Transverse colon (tissue), 4 donors: ENCODE data around the gene ADK. TPM values are rescaled to one million over a fixed set of nuclear protein-coding genes. Genes with fewer than 3 reads are reported as not detected.

Experiments
- DNase-seq: peaks from one replicate; pipeline ENCODE4 v3.0.0-alpha.2; 2019
- H3K27ac ChIP-seq, 4 donors: fragments of 200-600 bp; sonication (generic); 2 replicates each; pipeline ENCODE4 v1.5.1; 2016 to 2018; ENCODE audit warnings: inconsistent platforms in 4 of 4
- H3K27me3 ChIP-seq: fragments of 200-600 bp; sonication (generic); 2 replicates; pipeline ENCODE4 v1.5.1; 2017; ENCODE audit warnings: inconsistent platforms
- H3K36me3 ChIP-seq, 4 donors: fragments of 200-600 bp; sonication (generic); 2 replicates each; pipeline ENCODE4 v1.5.1; 2017 to 2019; ENCODE audit warnings: inconsistent platforms in 4 of 4
- H3K4me1 ChIP-seq, 4 donors: fragments of 200-600 bp; sonication (generic); 2 replicates each; pipeline ENCODE4 v1.5.1; 2017 to 2020; ENCODE audit warnings: inconsistent platforms in 4 of 4
- H3K4me3 ChIP-seq, 4 donors: fragments of 200-600 bp; sonication (generic); 1 replicate in 1 of 4; 2 replicates in 3 of 4; pipeline versions ENCODE4 v1.5.1 to v1.6.1; 2017 to 2019; ENCODE audit warnings: inconsistent platforms in 4 of 4
- H3K9me3 ChIP-seq, 2 donors: fragments of 200-600 bp; sonication (generic); 2 replicates each; pipeline ENCODE4 v1.5.1; 2017 to 2019; ENCODE audit warnings: inconsistent platforms in 2 of 2
- CTCF ChIP-seq, 5 experiments: fragments of 200-600 bp in 3 of 5; fragments of 450-650 bp in 2 of 5; sonication (generic) in 3 of 5; IDR thresholded peaks; 1 replicate in 2 of 5; 2 replicates in 3 of 5; pipeline ENCODE4 v1.5.1; 2016 to 2017; ENCODE audit warnings: antibody characterized with exemption in 5 of 5, inconsistent platforms in 3 of 5, mild to moderate bottlenecking in 2 of 5, moderate library complexity in 1 of 5
- EP300 ChIP-seq: sonication (generic); formaldehyde crosslinking; IDR thresholded peaks from one replicate; pipeline ENCODE4 v1.6.1; 2017; ENCODE audit warnings: antibody characterized with exemption, low read depth
- POLR2A ChIP-seq: fragments of 450-650 bp; IDR thresholded peaks from one replicate; pipeline ENCODE4 v1.6.1; 2016; ENCODE audit warnings: antibody characterized with exemption, mild to moderate bottlenecking, moderate library complexity
- POLR2AphosphoS5 ChIP-seq, 3 donors: sonication (generic); formaldehyde crosslinking; IDR thresholded peaks; one replicate each; pipeline ENCODE4 v1.6.1; 2016; ENCODE audit warnings: antibody characterized with exemption in 3 of 3
- WGBS, 2 donors: methylation state at CpG; one replicate each; pipeline ENCODE4 v1.1.5; 2018; ENCODE audit warnings: low coverage in 1 of 2; 5-methylcytosine and 5-hydroxymethylcytosine counted together
- in situ Hi-C, 4 donors: fragments of 200-750 bp; cut with MboI; loops; one replicate each; pipeline versions ENCODE4 v1.15.0 to v1.15.1; 2017; ENCODE audit warnings: low sequenced_read_pairs in 3 of 4, low pct_ligation_motif_present in 1 of 4, low pct_unique_long_range_greater_than_20kb in 1 of 4
- intact Hi-C: fragments of 100-400 bp; cut with DNase I; formaldehyde crosslinking; loops from one replicate; pipeline ENCODE4 v1.15.1; 2023; ENCODE audit warnings: low total_unique reads
- total RNA-seq, 4 donors: library from RNA; depleted of rRNA; stranded (reverse); fragments of >200 nt; gene quantifications; one replicate each; pipeline ENCODE4 v1.1.0, GENCODE V29; 2016

The ADK gene
- total RNA-seq, 4 donors from 2014 or later, result 6.8 to 25.2 (median 14.8) TPM

GRCh38 chr10:74480778-74481177, 329.8 kb downstream of the ADK start:
- no peak for DNase-seq
- H3K36me3 ChIP-seq, result no peaks in the 10 kb centered on the region
- in situ Hi-C loops (no loop called here), intact Hi-C loops (no loop called here)
- no peaks in the 10 kb centered on the region for H3K9me3 ChIP-seq
- H3K27me3 ChIP-seq, result no peaks in the 10 kb centered on the region
- 93 to 100% methylated on average over 1 of the region's 1 CpG for WGBS, 2 donors
- no peaks in the 10 kb centered on the region for H3K4me1 ChIP-seq
- no peak for TF ChIP-seq POLR2AphosphoS5 (IDR thresholded peaks at IDR 0.05)
- no peak overlapping the region for H3K4me3 ChIP-seq
- H3K27ac ChIP-seq, result no peak overlapping the region

GRCh38 chr10:74483356-74483755, 332.3 kb downstream of the ADK start:
- no peaks in the 10 kb centered on the region for H3K9me3 ChIP-seq
- H3K27ac ChIP-seq, result no peak overlapping the region
- no peaks in the 10 kb centered on the region for H3K4me1 ChIP-seq
- H3K27me3 ChIP-seq, result no peaks in the 10 kb centered on the region
- 83 to 98% methylated on average over 2 to 3 of the region's 3 CpGs for WGBS, 2 donors
- no peak overlapping the region for H3K4me3 ChIP-seq
- in situ Hi-C loops, result no loop called here
- no peaks in the 10 kb centered on the region for H3K36me3 ChIP-seq
- TF ChIP-seq POLR2A (no peak), CTCF (IDR thresholded peaks at IDR 0.05) (no peak), EP300 (no peak), POLR2AphosphoS5 (IDR thresholded peaks at IDR 0.05) (no peak)
- no peak for DNase-seq
- intact Hi-C loops, result no loop called here

- intact Hi-C loops, result no loop called here
- in situ Hi-C loops, result no loop called here
- WGBS, 2 donors, result 100% methylated on average over 2 of the region's 2 CpGs
- Histone ChIP-seq H3K4me3 (no peak overlapping the region), H3K36me3 (no peaks in the 10 kb centered on the region), H3K27ac (no peak overlapping the region), H3K27me3 (no peaks in the 10 kb centered on the region), H3K4me1 (no peaks in the 10 kb centered on the region), H3K9me3 (no peaks in the 10 kb centered on the region)
- TF ChIP-seq CTCF (IDR thresholded peaks at IDR 0.05), result no peak
- no peak for TF ChIP-seq POLR2AphosphoS5 (IDR thresholded peaks at IDR 0.05)
- no peak for TF ChIP-seq POLR2A
- TF ChIP-seq EP300, result no peak
- no peak for DNase-seq
Measured at GRCh38 chr10:74485283-74485682, 334.3 kb downstream of the ADK start.

- Histone ChIP-seq H3K9me3 (no peaks in the 10 kb centered on the region), H3K27ac (no peak overlapping the region), H3K4me1 (no peaks in the 10 kb centered on the region), H3K27me3 (no peaks in the 10 kb centered on the region), H3K4me3 (no peak overlapping the region), H3K36me3 (no peaks in the 10 kb centered on the region)
- WGBS, 2 donors, result 85 to 100% methylated on average over 1 of the region's 1 CpG
- no peak for DNase-seq
- TF ChIP-seq EP300 (no peak), POLR2A (no peak), CTCF (IDR thresholded peaks at IDR 0.05) (no peak), POLR2AphosphoS5 (IDR thresholded peaks at IDR 0.05) (no peak)
- in situ Hi-C loops, result no loop called here
- intact Hi-C loops, result no loop called here
Measured at GRCh38 chr10:74486659-74487058, 335.6 kb downstream of the ADK start.

- no peak for TF ChIP-seq EP300
- TF ChIP-seq POLR2AphosphoS5 (IDR thresholded peaks at IDR 0.05), result no peak
- TF ChIP-seq CTCF (IDR thresholded peaks at IDR 0.05), result no peak
- no peak for TF ChIP-seq POLR2A
- in situ Hi-C loops, result no loop called here
Measured at GRCh38 chr10:74488907-74489306, 337.9 kb downstream of the ADK start.

More at GRCh38 chr10:74488907-74489306, 337.9 kb downstream of the ADK start:
- Histone ChIP-seq H3K27me3 (no peaks in the 10 kb centered on the region), H3K27ac (no peak overlapping the region), H3K4me1 (no peaks in the 10 kb centered on the region), H3K4me3 (no peak overlapping the region), H3K9me3 (no peaks in the 10 kb centered on the region), H3K36me3 (no peaks in the 10 kb centered on the region)
- intact Hi-C loops, result no loop called here
- no peak for DNase-seq
